UCSD-AML1 (cell line): ENCODE measurements around the gene FOXP1.
"Not testable (repeated sequence)": the region's sequence is repeated elsewhere in the genome, so short reads cannot be mapped to it uniquely, and the experiment has no call there.

ENCODE experiments used
- DNase-seq: peaks from one replicate; lab custom pipeline; 2025; ENCODE audit not compliant: unreplicated experiment; lab: John Stamatoyannopoulos, UW

The FOXP1 gene

GRCh38 chr3:71001303-71001830 is 582.2 kb downstream of the FOXP1 start:
- no peak for DNase-seq

- DNase-seq = no peak
Measured at GRCh38 chr3:71000483-71000882, 583.0 kb downstream of the FOXP1 start.

- no peak for DNase-seq
Measured at GRCh38 chr3:70999730-71000129, 583.8 kb downstream of the FOXP1 start.

- no peak for DNase-seq
Measured at GRCh38 chr3:70996082-70996481, 587.4 kb downstream of the FOXP1 start.

- no peak for DNase-seq
Measured at GRCh38 chr3:70994644-70995043, 588.9 kb downstream of the FOXP1 start.

- DNase-seq = no peak
Measured at GRCh38 chr3:70992562-70993204, 590.8 kb downstream of the FOXP1 start.

- DNase-seq = no peak
Measured at GRCh38 chr3:70992131-70992530, 591.4 kb downstream of the FOXP1 start.

GRCh38 chr3:70990723-70991122 is 592.8 kb downstream of the FOXP1 start:
- DNase-seq = no peak

GRCh38 chr3:70990185-70990584 is 593.3 kb downstream of the FOXP1 start:
- DNase-seq = no peak

GRCh38 chr3:70989174-70989573 is 594.4 kb downstream of the FOXP1 start:
- DNase-seq = no peak

- no peak for DNase-seq
Measured at GRCh38 chr3:70988111-70988510, 595.4 kb downstream of the FOXP1 start.

GRCh38 chr3:70985572-70985971 is 598.0 kb downstream of the FOXP1 start:
- DNase-seq = no peak

- no peak for DNase-seq
Measured at GRCh38 chr3:70984776-70985482, 598.6 kb downstream of the FOXP1 start.

GRCh38 chr3:70982700-70983140 is 600.8 kb downstream of the FOXP1 start:
- no peak for DNase-seq

- no peak for DNase-seq
Measured at GRCh38 chr3:70982284-70982683, 601.2 kb downstream of the FOXP1 start.

- no peak for DNase-seq
Measured at GRCh38 chr3:70981231-70981880, 602.2 kb downstream of the FOXP1 start.

- no peak for DNase-seq
Measured at GRCh38 chr3:70980646-70981170, 602.8 kb downstream of the FOXP1 start.

- no peak for DNase-seq
Measured at GRCh38 chr3:70979983-70980645, 603.4 kb downstream of the FOXP1 start.

GRCh38 chr3:70977712-70978111 is 605.8 kb downstream of the FOXP1 start:
- no peak for DNase-seq

GRCh38 chr3:70975981-70976380 is 607.5 kb downstream of the FOXP1 start:
- not testable (repeated sequence) for DNase-seq

GRCh38 chr3:70974747-70975146 is 608.8 kb downstream of the FOXP1 start:
- DNase-seq = no peak
